Panc1 (cell line): ENCODE results near the gene TSC1. TPM values are rescaled to one million over a fixed set of nuclear protein-coding genes. Genes with fewer than 3 reads are reported as not detected.

Experiments
- ATAC-seq: fragments of 200-7000 bp; cut with Tn5 transposase; 2 replicates; pipeline ENCODE4 v1.9.1; 2020; ENCODE audit warnings: mild to moderate bottlenecking, moderate library complexity
- BruUV-seq: library from RNA; stranded (reverse); fragments of 400-500 nt; replicated peaks from 2 replicates; lab custom pipeline; 2021; lab: Mats Ljungman, UMichigan
- CTCF ChIA-PET: fragments of 300-600 bp; sonication (Branson Sonifier 250); formaldehyde crosslinking; loops from one replicate; lab custom pipeline; 2022; ENCODE audit warnings: antibody characterized with exemption; lab: Charles Lee
- POLR2A ChIA-PET: fragments of 300-600 bp; sonication (Branson Sonifier 250); formaldehyde crosslinking; loops from one replicate; lab custom pipeline; 2022; ENCODE audit warnings: antibody characterized with exemption; lab: Charles Lee
- DNase-seq: peaks from one replicate; pipeline ENCODE4 v3.0.0-alpha.2; 2010; ENCODE audit warnings: low read depth, low spot score
- H3K27ac ChIP-seq: 2 replicates; pipeline ENCODE4 v1.5.1; 2011; ENCODE audit warnings: mild to moderate bottlenecking, low read length, inconsistent platforms
- H3K27me3 ChIP-seq: fragments of 200-500 bp; sonication (Bioruptor generic); 2 replicates; pipeline ENCODE4 v1.6.0; 2014; ENCODE audit warnings: low read length, inconsistent platforms; ENCODE audit not compliant: control insufficient read depth, insufficient read depth
- H3K36me3 ChIP-seq: fragments of 200-500 bp; sonication (Bioruptor generic); 2 replicates; pipeline ENCODE4 v1.5.1; 2014; ENCODE audit warnings: inconsistent platforms, mild to moderate bottlenecking, low read length, moderate library complexity; ENCODE audit not compliant: control insufficient read depth, insufficient read depth
- H3K4me1 ChIP-seq: 2 replicates; pipeline ENCODE4 v1.5.1; 2011; ENCODE audit warnings: inconsistent platforms, mild to moderate bottlenecking, low read length, moderate library complexity; ENCODE audit not compliant: control insufficient read depth, insufficient read depth
- H3K4me3 ChIP-seq, 2 experiments: 2 replicates each; pipeline ENCODE4 v1.5.1; 2011 to 2012; ENCODE audit warnings: low read depth in 2 of 2, low read length in 2 of 2, mild to moderate bottlenecking in 2 of 2, inconsistent platforms in 1 of 2, moderate library complexity in 1 of 2
- H3K9me3 ChIP-seq: fragments of 200-500 bp; sonication (Bioruptor generic); 2 replicates; pipeline ENCODE4 v1.5.1; 2014; ENCODE audit warnings: low read depth, mild to moderate bottlenecking, inconsistent platforms, low read length, moderate library complexity; ENCODE audit not compliant: control insufficient read depth, insufficient read depth
- POLR2AphosphoS5 ChIP-seq: IDR thresholded peaks from 2 replicates; pipeline ENCODE4 v1.6.1; 2012; ENCODE audit warnings: mild to moderate bottlenecking, low read depth, low read length, moderate library complexity
- SIN3A ChIP-seq: IDR thresholded peaks from 2 replicates; pipeline ENCODE4 v1.6.1; 2012; ENCODE audit warnings: low read depth, mild to moderate bottlenecking, low read length, moderate library complexity, borderline replicate concordance; ENCODE audit not compliant: insufficient read depth
- TCF7L2 ChIP-seq: IDR thresholded peaks from 2 replicates; pipeline ENCODE4 v1.6.1; 2011; ENCODE audit warnings: mild to moderate bottlenecking, low read depth, low read length, inconsistent platforms
- in situ Hi-C: cut with HindIII; loops from 2 replicates; pipeline ENCODE4 v1.10.0; 2016; ENCODE audit warnings: low sequenced_read_pairs, low pct_unique_long_range_greater_than_20kb
- intact Hi-C: fragments of 100-400 bp; cut with micrococcal nuclease; formaldehyde crosslinking; loops from one replicate; pipeline ENCODE4 v1.10.0; 2022; ENCODE audit not compliant: unreplicated experiment
- total RNA-seq: library from RNA; stranded (reverse); gene quantifications from one replicate; pipeline ENCODE4 v1.2.1, GENCODE V29; 2021; ENCODE audit not compliant: unreplicated experiment
- TF ChIP-seq, protein P1 (sequence below): fragments of 450-650 bp; IDR thresholded peaks from 2 replicates; pipeline ENCODE4 v1.5.1; 2017; ENCODE audit warnings: mild to moderate bottlenecking
- TF ChIP-seq, protein P2 (sequence below), 2 experiments: IDR thresholded peaks; 2 replicates each; pipeline ENCODE4 v1.6.1; 2011 to 2012; ENCODE audit warnings: low read depth in 2 of 2, control low read depth in 1 of 2, low read length in 1 of 2, mild to moderate bottlenecking in 1 of 2, moderate library complexity in 1 of 2; ENCODE audit not compliant: insufficient read depth in 1 of 2

The TSC1 gene
- total RNA-seq, 1 experiment from 2014 or later, result 27.4 TPM

DNA sequence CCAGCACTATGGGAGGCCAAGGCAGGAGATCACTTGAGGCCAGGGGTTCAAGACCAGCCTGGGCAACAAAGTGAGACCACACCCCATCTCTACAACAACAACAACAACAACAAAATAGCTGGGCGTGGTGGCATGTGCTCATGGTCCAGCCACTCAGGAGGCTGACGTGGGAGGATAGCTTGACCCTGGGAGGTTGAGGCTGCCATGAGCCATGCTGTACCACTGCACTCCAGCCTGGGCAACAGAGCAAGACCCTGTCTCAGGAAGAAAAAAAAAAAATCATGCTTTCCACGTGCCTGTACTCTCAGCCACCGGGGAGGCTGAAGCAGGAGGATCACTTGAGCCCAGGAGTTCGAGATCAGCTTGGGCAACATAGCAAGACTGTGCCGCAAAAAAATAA, 29.5 kb downstream of the TSC1 start:
- no TSS peak for BruUV-seq
- TF ChIP-seq POLR2AphosphoS5, result no peak
- TF ChIP-seq, protein P1, sequence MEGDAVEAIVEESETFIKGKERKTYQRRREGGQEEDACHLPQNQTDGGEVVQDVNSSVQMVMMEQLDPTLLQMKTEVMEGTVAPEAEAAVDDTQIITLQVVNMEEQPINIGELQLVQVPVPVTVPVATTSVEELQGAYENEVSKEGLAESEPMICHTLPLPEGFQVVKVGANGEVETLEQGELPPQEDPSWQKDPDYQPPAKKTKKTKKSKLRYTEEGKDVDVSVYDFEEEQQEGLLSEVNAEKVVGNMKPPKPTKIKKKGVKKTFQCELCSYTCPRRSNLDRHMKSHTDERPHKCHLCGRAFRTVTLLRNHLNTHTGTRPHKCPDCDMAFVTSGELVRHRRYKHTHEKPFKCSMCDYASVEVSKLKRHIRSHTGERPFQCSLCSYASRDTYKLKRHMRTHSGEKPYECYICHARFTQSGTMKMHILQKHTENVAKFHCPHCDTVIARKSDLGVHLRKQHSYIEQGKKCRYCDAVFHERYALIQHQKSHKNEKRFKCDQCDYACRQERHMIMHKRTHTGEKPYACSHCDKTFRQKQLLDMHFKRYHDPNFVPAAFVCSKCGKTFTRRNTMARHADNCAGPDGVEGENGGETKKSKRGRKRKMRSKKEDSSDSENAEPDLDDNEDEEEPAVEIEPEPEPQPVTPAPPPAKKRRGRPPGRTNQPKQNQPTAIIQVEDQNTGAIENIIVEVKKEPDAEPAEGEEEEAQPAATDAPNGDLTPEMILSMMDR, result no peak
- TF ChIP-seq, protein P2, sequence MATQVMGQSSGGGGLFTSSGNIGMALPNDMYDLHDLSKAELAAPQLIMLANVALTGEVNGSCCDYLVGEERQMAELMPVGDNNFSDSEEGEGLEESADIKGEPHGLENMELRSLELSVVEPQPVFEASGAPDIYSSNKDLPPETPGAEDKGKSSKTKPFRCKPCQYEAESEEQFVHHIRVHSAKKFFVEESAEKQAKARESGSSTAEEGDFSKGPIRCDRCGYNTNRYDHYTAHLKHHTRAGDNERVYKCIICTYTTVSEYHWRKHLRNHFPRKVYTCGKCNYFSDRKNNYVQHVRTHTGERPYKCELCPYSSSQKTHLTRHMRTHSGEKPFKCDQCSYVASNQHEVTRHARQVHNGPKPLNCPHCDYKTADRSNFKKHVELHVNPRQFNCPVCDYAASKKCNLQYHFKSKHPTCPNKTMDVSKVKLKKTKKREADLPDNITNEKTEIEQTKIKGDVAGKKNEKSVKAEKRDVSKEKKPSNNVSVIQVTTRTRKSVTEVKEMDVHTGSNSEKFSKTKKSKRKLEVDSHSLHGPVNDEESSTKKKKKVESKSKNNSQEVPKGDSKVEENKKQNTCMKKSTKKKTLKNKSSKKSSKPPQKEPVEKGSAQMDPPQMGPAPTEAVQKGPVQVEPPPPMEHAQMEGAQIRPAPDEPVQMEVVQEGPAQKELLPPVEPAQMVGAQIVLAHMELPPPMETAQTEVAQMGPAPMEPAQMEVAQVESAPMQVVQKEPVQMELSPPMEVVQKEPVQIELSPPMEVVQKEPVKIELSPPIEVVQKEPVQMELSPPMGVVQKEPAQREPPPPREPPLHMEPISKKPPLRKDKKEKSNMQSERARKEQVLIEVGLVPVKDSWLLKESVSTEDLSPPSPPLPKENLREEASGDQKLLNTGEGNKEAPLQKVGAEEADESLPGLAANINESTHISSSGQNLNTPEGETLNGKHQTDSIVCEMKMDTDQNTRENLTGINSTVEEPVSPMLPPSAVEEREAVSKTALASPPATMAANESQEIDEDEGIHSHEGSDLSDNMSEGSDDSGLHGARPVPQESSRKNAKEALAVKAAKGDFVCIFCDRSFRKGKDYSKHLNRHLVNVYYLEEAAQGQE (IDR thresholded peaks at IDR 0.05; ENCODE audit: insufficient read depth in 1 of 2, low read depth in 2 of 2, low read length in 1 of 2), result no peak
- TF ChIP-seq TCF7L2, result no peak
- no peak for TF ChIP-seq SIN3A
- no peak overlapping the region for H3K4me3 ChIP-seq
- H3K27ac ChIP-seq, result no peak overlapping the region
- no peaks in the 10 kb centered on the region for H3K9me3 ChIP-seq
- in situ Hi-C loops, result no loop called here
- ATAC-seq, result no peak
- H3K36me3 ChIP-seq, result no peaks in the 10 kb centered on the region; the same call in 1 of the 2 replicates
- no peaks in the 10 kb centered on the region for H3K27me3 ChIP-seq
- CTCF ChIA-PET, result interaction anchor here (0.6 to 0.7 kb wide), 2 partner anchors 57 to 167 kb away, joined by 3 read pairs; no protein-coding TSS in a partner anchor
- H3K4me1 ChIP-seq, result no peaks in the 10 kb centered on the region
- DNase-seq, result no peak
- POLR2A ChIA-PET, result no interaction called here
- intact Hi-C loops, result no loop called here

DNA sequence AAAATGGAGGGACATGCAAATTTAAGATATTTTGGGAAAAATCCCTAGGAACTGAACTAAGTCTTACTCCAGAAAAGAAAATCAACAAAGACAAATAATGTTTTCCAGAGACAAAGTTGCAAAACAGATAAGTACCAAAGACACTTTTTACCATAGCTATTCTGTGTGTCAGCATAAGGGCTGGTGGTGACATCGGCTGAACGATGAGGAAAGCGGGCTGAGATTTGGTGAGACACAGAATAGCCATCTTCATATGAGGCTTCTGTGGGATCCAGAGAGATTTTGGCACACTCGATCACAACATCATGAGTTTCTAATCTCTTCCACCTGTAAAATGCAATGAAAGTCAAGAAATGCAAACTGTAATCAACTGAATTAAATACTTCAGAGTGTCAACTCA, 32.3 kb downstream of the TSC1 start:
- Histone ChIP-seq H3K27me3 (no peaks in the 10 kb centered on the region), H3K4me1 (no peaks in the 10 kb centered on the region), H3K27ac (no peak overlapping the region), H3K4me3 (no peak overlapping the region), H3K36me3 (no peaks in the 10 kb centered on the region; the same call in 1 of the 2 replicates), H3K9me3 (no peaks in the 10 kb centered on the region)
- BruUV-seq, result no TSS peak
- TF ChIP-seq, protein P2 (IDR thresholded peaks at IDR 0.05; ENCODE audit: insufficient read depth in 1 of 2, low read depth in 2 of 2, low read length in 1 of 2), result no peak
- no peak for TF ChIP-seq TCF7L2
- TF ChIP-seq, protein P1, result no peak
- TF ChIP-seq POLR2AphosphoS5, result no peak
- TF ChIP-seq SIN3A, result no peak
- POLR2A ChIA-PET, result no interaction called here
- in situ Hi-C loops, result no loop called here
- ATAC-seq (no peak), DNase-seq (no peak)
- CTCF ChIA-PET, result no interaction called here
- intact Hi-C loops, result no loop called here
